ENCODE results near the gene KCNIP1.

The KCNIP1 gene

GRCh38 chr5:170603578-170604565, 100.1 kb downstream of the KCNIP1 start:
- DNase-seq, result peak; percentile 4 to 37

GRCh38 chr5:170606941-170607340, 103.1 kb downstream of the KCNIP1 start:
- DNase-seq, result no peak

GRCh38 chr5:170611449-170612090, 107.8 kb downstream of the KCNIP1 start:
- no peak for DNase-seq

- DNase-seq, result no peak
Measured at GRCh38 chr5:170612256-170612678, 108.4 kb downstream of the KCNIP1 start.

GRCh38 chr5:170614065-170614490, 110.3 kb downstream of the KCNIP1 start:
- no peak for DNase-seq

- DNase-seq, result no peak
Measured at GRCh38 chr5:170614720-170615119, 110.9 kb downstream of the KCNIP1 start.

GRCh38 chr5:170617533-170618490, 114.0 kb downstream of the KCNIP1 start:
- no peak for DNase-seq

GRCh38 chr5:170619869-170620268, 116.0 kb downstream of the KCNIP1 start:
- DNase-seq, result no peak

GRCh38 chr5:170622933-170623332, 119.1 kb downstream of the KCNIP1 start:
- DNase-seq, result no peak

GRCh38 chr5:170623576-170624181, 119.9 kb downstream of the KCNIP1 start:
- DNase-seq, result no peak

GRCh38 chr5:170625221-170626165, 121.7 kb downstream of the KCNIP1 start:
- no peak for DNase-seq

GRCh38 chr5:170626507-170627150, 122.8 kb downstream of the KCNIP1 start:
- DNase-seq, result no peak

- DNase-seq, result no peak
Measured at GRCh38 chr5:170627271-170627670, 123.5 kb downstream of the KCNIP1 start.

- DNase-seq, result no peak
Measured at GRCh38 chr5:170628028-170628427, 124.2 kb downstream of the KCNIP1 start.

- no peak for DNase-seq
Measured at GRCh38 chr5:170628691-170629565, 125.1 kb downstream of the KCNIP1 start.

- no peak for DNase-seq
Measured at GRCh38 chr5:170629566-170630175, 125.9 kb downstream of the KCNIP1 start.

GRCh38 chr5:170630226-170630625, 126.4 kb downstream of the KCNIP1 start:
- no peak for DNase-seq

GRCh38 chr5:170630711-170631141, 126.9 kb downstream of the KCNIP1 start:
- no peak for DNase-seq
